Endothelial cell of coronary artery (primary cell): ENCODE data around the gene CNTNAP3B. TPM values are rescaled to one million over a fixed set of nuclear protein-coding genes. Genes with fewer than 3 reads are reported as not detected.

Source experiments
- total RNA-seq: library from RNA; depleted of rRNA; stranded (reverse); fragments of >200 nt; gene quantifications from 2 replicates; pipeline ENCODE4 v1.2.3, GENCODE V29; 2014

The CNTNAP3B gene
- 64.3 and 128 TPM in 2 replicates for total RNA-seq

DNA sequence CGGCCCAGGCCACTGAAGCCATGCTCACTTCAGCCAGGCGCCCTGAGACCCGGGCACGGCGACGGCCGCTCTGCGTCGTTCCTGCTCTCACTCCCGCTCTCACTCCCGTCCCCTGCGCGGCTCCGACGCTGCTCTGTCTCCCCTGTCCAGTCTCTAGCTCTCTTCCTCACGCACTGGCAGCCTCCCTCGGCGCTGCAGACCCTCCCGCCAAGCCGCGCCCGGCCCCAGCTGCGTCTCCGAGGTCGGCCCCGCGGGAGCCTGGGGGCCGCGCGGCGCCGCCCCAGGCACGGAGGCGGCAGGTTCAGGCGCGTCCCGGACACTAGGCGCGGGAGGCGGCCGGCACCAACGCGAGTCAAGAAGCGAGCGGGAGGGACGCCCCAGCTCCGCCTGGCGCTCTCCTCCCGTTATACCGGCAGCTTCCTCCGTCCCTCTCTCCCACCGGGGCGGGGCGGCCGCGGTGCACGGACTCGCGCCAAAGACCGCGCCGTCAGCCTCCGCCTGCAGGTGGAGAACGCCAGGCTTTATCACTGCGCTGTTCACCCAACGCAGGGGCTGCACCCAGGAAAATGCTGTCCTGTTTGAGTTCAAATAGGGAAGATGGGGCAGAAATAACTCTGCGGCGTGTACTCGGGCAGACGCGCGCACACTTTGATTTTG, at the start of gene CNTNAP3B:
TSS of gene CNTNAP3B (minus strand) at position 354 of the 657 bp plus-strand sequence. CDS start at position 22, 332 bp downstream.

Other genes with a start within 250 kb of the CNTNAP3B start
- not detected in 2 replicates for gene SPATA31A6, start 54.2 kb upstream of the CNTNAP3B start, total RNA-seq